Measurements from ENCODE around the gene LRMDA. TPM values are rescaled to one million over a fixed set of nuclear protein-coding genes. Genes with fewer than 3 reads are reported as not detected.

The LRMDA gene
- total RNA-seq, 2 donors from 2014 or later = 9.6 to 12.6 TPM

GRCh38 chr10:75726522-75727483 lies 295.4 kb downstream of the LRMDA start:
- H3K27me3 ChIP-seq (replicated peaks; ENCODE audit: insufficient read depth) = no peaks in the 10 kb centered on the region
- H3K36me3 ChIP-seq = no peaks in the 10 kb centered on the region
- intact Hi-C loops (cut with DNase I) = no loop called here
- H3K4me1 ChIP-seq (replicated peaks) = no peaks in the 10 kb centered on the region
- no peak for DNase-seq (ENCODE audit: low spot score)
- no peak overlapping the region for H3K4me3 ChIP-seq
- TF ChIP-seq, protein P1, sequence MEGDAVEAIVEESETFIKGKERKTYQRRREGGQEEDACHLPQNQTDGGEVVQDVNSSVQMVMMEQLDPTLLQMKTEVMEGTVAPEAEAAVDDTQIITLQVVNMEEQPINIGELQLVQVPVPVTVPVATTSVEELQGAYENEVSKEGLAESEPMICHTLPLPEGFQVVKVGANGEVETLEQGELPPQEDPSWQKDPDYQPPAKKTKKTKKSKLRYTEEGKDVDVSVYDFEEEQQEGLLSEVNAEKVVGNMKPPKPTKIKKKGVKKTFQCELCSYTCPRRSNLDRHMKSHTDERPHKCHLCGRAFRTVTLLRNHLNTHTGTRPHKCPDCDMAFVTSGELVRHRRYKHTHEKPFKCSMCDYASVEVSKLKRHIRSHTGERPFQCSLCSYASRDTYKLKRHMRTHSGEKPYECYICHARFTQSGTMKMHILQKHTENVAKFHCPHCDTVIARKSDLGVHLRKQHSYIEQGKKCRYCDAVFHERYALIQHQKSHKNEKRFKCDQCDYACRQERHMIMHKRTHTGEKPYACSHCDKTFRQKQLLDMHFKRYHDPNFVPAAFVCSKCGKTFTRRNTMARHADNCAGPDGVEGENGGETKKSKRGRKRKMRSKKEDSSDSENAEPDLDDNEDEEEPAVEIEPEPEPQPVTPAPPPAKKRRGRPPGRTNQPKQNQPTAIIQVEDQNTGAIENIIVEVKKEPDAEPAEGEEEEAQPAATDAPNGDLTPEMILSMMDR (IDR thresholded peaks at IDR 0.05) = no peak
- TF ChIP-seq POLR2A (IDR thresholded peaks at IDR 0.05) (no peak), POLR2AphosphoS5 (IDR thresholded peaks at IDR 0.05) (no peak)
- no peak overlapping the region for H3K27ac ChIP-seq
- H3K9me3 ChIP-seq = no peaks in the 10 kb centered on the region
- WGBS = 82% methylated on average over 11 of the region's 11 CpGs

- Histone ChIP-seq H3K36me3 (no peaks in the 10 kb centered on the region), H3K9me3 (no peaks in the 10 kb centered on the region), H3K4me1 (replicated peaks) (no peaks in the 10 kb centered on the region), H3K4me3 (no peak overlapping the region), H3K27me3 (replicated peaks; ENCODE audit: insufficient read depth) (no peaks in the 10 kb centered on the region), H3K27ac (no peak overlapping the region)
- intact Hi-C loops (cut with DNase I) = no loop called here
- no peak for TF ChIP-seq POLR2AphosphoS5 (IDR thresholded peaks at IDR 0.05)
- TF ChIP-seq, protein P1 (IDR thresholded peaks at IDR 0.05) = no peak
- TF ChIP-seq POLR2A (IDR thresholded peaks at IDR 0.05) = no peak
- WGBS = 32% methylated on average over 1 of the region's 1 CpG
- DNase-seq (ENCODE audit: low spot score) = no peak
Measured at GRCh38 chr10:75730847-75731246, 299.4 kb downstream of the LRMDA start.

DNA sequence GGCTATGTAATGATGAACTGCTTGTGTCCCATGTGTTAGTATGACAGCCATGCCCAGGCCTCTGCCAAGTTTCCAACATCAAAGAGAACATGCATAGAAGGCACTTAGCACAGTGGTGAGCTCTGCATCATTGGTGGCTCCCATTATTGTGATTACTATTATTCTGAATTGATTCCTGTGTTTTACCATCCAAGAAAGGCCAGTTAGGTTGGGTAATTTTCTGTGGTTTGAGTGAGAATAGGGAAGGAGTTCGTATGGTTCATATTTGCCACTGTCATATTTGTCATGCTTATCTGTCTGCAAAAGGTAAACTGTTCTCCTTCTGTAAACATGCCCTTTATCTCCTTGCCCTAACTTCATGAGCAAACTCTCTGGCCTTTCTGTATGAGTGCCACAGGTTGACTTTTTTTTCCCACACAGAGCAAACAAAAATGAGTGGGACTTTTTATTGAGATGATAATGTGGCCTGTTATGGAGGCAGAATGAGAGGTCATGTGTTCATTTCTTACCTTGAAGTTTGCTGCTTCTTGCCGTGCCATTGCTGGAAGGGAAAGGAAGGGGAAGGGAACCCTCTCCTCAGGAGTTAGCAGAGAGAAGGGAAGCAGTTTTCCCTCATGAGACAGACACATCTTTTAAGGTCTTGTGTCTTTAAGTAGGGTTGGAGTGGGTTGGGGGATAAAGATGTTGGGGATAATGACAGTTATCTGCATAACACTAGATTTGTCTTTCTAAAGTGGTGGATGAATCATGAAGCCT lies 301.9 kb downstream of the LRMDA start:
- DNase-seq (ENCODE audit: low spot score) = no peak
- peak; percentile 41 for TF ChIP-seq POLR2AphosphoS5 (IDR thresholded peaks at IDR 0.05)
- TF ChIP-seq, protein P1 (IDR thresholded peaks at IDR 0.05) = no peak
- Histone ChIP-seq H3K4me1 (replicated peaks) (no peaks in the 10 kb centered on the region), H3K4me3 (no peak overlapping the region), H3K9me3 (no peaks in the 10 kb centered on the region), H3K27ac (no peak overlapping the region), H3K36me3 (no peaks in the 10 kb centered on the region), H3K27me3 (replicated peaks; ENCODE audit: insufficient read depth) (no peaks in the 10 kb centered on the region)
- intact Hi-C loops (cut with DNase I) = no loop called here
- 51% methylated on average over 2 of the region's 2 CpGs for WGBS

- DNase-seq (ENCODE audit: low spot score) = no peak
- H3K4me3 ChIP-seq = no peak overlapping the region
- intact Hi-C loops (cut with DNase I) = no loop called here
- WGBS = 90% methylated on average over 5 of the region's 5 CpGs
- H3K27ac ChIP-seq = no peak overlapping the region
- H3K9me3 ChIP-seq = no peaks in the 10 kb centered on the region
- no peaks in the 10 kb centered on the region for H3K27me3 ChIP-seq (replicated peaks; ENCODE audit: insufficient read depth)
- no peaks in the 10 kb centered on the region for H3K4me1 ChIP-seq (replicated peaks)
- no peak for TF ChIP-seq POLR2A (IDR thresholded peaks at IDR 0.05)
- TF ChIP-seq, protein P1 (IDR thresholded peaks at IDR 0.05) = no peak
- no peak for TF ChIP-seq POLR2AphosphoS5 (IDR thresholded peaks at IDR 0.05)
- H3K36me3 ChIP-seq = no peaks in the 10 kb centered on the region
Measured at GRCh38 chr10:75736151-75736640, 304.8 kb downstream of the LRMDA start.
